Activated B cell treated with CpG ODN at 0.5 μM for 24 hours (primary cell): ENCODE measurements around the gene DHCR24. TPM values are rescaled to one million over a fixed set of nuclear protein-coding genes. Genes with fewer than 3 reads are reported as not detected.

Experiments used
- ATAC-seq: fragments of 200-7000 bp; cut with Tn5 transposase; one replicate; pipeline ENCODE4 v1.10.0; 2021; ENCODE audit warnings: low read depth, mild to moderate bottlenecking, moderate library complexity
- CTCF ChIA-PET: fragments of 350-600 bp; sonication (Branson Sonifier 250); formaldehyde crosslinking; loops from one replicate; lab custom pipeline; 2021; ENCODE audit warnings: antibody characterized with exemption; lab: Charles Lee
- POLR2A ChIA-PET: fragments of 350-600 bp; sonication (Branson Sonifier 250); formaldehyde crosslinking; loops from one replicate; lab custom pipeline; 2021; ENCODE audit warnings: antibody characterized with exemption; lab: Charles Lee
- DNase-seq: peaks from one replicate; pipeline ENCODE4 v3.0.0; 2022
- H3K27ac Mint-ChIP-seq: one replicate; pipeline ENCODE4 v1.8.0; 2020; ENCODE audit warnings: mixed read lengths
- H3K27me3 Mint-ChIP-seq: one replicate; pipeline ENCODE4 v1.8.0; 2021; ENCODE audit warnings: mixed read lengths
- H3K36me3 Mint-ChIP-seq: one replicate; pipeline ENCODE4 v1.8.0; 2021; ENCODE audit warnings: low read depth, mixed read lengths
- H3K4me1 Mint-ChIP-seq: one replicate; pipeline ENCODE4 v1.8.0; 2021; ENCODE audit warnings: mixed read lengths
- H3K4me3 Mint-ChIP-seq: one replicate; pipeline ENCODE4 v1.8.0; 2020; ENCODE audit warnings: mild to moderate bottlenecking, mixed read lengths
- H3K9me3 Mint-ChIP-seq: one replicate; pipeline ENCODE4 v1.8.0; 2020; ENCODE audit warnings: mixed read lengths
- CTCF ChIP-seq: fragments of 200-600 bp; IDR thresholded peaks from one replicate; pipeline ENCODE4 v1.8.0; 2022; ENCODE audit warnings: antibody characterized with exemption, mild to moderate bottlenecking
- intact Hi-C: fragments of 100-400 bp; cut with micrococcal nuclease; formaldehyde crosslinking; loops from one replicate; pipeline ENCODE4 v1.15.1; 2024
- total RNA-seq: library from RNA; stranded (reverse); gene quantifications from 2 replicates; pipeline ENCODE4 v1.2.3, GENCODE V29; 2022

DHCR24 gene
- total RNA-seq, 1 donor from 2014 or later, result 55.0 TPM

DNA sequence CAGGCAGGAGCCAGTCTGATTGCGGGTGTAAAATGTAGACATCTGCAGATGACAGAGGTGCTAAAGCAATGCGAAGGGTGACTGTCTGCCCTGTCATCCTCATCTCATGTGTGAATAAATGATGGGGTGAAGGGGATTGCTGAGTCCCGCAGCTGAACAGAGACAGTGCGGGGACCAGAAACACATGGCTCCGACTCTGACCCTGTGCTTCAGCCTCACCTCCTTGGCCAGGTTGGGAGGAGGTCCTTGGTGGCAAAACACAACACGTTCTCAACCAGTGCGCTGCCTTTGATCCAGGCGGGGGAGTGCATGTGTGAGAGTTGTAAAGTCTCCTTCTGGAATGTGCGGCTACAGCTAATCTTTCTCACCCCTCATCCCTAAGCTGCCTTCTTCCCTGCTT, 53.9 kb downstream of the DHCR24 start:
- DNase-seq, result no peak
- ATAC-seq, result no peak
- Mint-ChIP-seq H3K4me1 (no peaks in the 10 kb centered on the region), H3K9me3 (peaks cover 10% of the 10 kb centered on the region), H3K27me3 (peaks cover 25% of the 10 kb centered on the region), H3K27ac (no peak overlapping the region), H3K4me3 (no peak overlapping the region), H3K36me3 (no peaks in the 10 kb centered on the region)
- no peak for TF ChIP-seq CTCF
- intact Hi-C loops, result no loop called here
- ChIA-PET POLR2A (no interaction called here), CTCF (no interaction called here)

DNA sequence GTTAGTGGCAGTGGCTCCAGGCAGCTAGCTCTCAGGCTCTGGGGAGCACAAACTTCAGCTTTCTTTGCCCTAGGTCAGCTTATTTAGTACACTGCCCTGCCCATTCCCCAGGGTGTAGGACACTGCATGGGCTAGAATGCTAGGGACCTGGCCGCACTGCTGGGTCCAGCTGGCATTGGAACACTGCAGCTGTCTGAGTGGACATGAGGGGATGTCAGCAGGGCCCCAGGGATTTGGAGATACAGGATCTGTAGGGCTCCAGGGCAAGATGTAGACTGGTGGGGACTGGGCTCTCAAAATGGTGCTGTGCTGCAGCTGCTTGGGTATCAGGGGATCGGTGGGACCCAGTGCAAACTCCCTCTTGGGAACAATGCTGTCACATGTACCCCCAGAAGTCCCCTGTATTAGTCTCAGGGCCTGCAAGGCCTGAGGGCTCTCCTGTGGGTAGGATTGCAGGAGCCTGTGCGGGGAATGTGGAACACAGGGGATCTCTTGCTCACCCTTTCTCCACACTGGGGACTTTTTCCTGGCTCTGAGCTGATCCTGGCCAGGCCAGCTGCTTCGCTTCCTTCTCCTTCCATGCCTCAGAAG, 60.7 kb downstream of the DHCR24 start:
- peaks cover 13% of the 10 kb centered on the region for H3K27me3 Mint-ChIP-seq
- ATAC-seq (no peak), DNase-seq (no peak)
- no peak for TF ChIP-seq CTCF
- intact Hi-C loops, result no loop called here
- H3K36me3 Mint-ChIP-seq, result peaks cover 7% of the 10 kb centered on the region
- no peak overlapping the region for H3K27ac Mint-ChIP-seq
- CTCF ChIA-PET, result no interaction called here
- no peaks in the 10 kb centered on the region for H3K4me1 Mint-ChIP-seq
- H3K9me3 Mint-ChIP-seq, result peaks cover 28% of the 10 kb centered on the region
- POLR2A ChIA-PET, result no interaction called here
- H3K4me3 Mint-ChIP-seq, result no peak overlapping the region

DNA sequence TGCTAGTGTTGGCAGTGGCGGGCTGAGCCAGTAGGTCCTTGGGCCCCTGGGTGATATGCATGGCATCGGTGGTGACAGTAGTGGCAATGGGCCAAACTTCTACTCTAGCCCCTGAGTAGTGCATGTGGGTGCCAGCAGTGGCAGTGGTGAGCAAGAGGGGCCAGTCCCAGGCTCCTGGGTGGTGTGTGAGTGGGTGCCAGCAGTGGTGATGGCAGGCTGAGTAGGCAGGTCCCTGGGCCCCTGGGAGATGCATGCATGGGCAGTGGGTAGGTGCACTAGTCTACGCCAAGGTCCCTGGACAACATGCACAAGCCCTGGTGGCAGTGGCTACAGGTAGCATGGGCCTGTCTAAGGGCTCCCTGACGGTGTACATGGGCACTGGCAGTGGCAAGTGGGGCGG, 61.3 kb downstream of the DHCR24 start:
- no peak for ATAC-seq
- CTCF ChIA-PET, result no interaction called here

GRCh38 chr1:54823670-54824069, 63.3 kb downstream of the DHCR24 start:
- no peak for TF ChIP-seq CTCF
- peaks cover 7% of the 10 kb centered on the region for H3K36me3 Mint-ChIP-seq

More for the DNA sequence above, 61.3 kb downstream of the DHCR24 start:
- no peak for TF ChIP-seq CTCF
- Mint-ChIP-seq H3K36me3 (peaks cover 7% of the 10 kb centered on the region), H3K9me3 (peaks cover 24% of the 10 kb centered on the region), H3K4me1 (no peaks in the 10 kb centered on the region), H3K27ac (no peak overlapping the region), H3K4me3 (no peak overlapping the region), H3K27me3 (peaks cover 12% of the 10 kb centered on the region)
- intact Hi-C loops, result no loop called here
- no peak for DNase-seq
- POLR2A ChIA-PET, result no interaction called here

GRCh38 chr1:54819733-54820132, 67.3 kb downstream of the DHCR24 start:
- H3K27ac Mint-ChIP-seq, result no peak overlapping the region
- peaks cover 12% of the 10 kb centered on the region for H3K9me3 Mint-ChIP-seq
- no peak for TF ChIP-seq CTCF
- ChIA-PET POLR2A (no interaction called here), CTCF (no interaction called here)
- H3K4me1 Mint-ChIP-seq, result no peaks in the 10 kb centered on the region
- intact Hi-C loops, result no loop called here
- DNase-seq (no peak), ATAC-seq (no peak)
- peaks cover 2% of the 10 kb centered on the region for H3K27me3 Mint-ChIP-seq
- H3K36me3 Mint-ChIP-seq, result peaks cover 7% of the 10 kb centered on the region
- H3K4me3 Mint-ChIP-seq, result no peak overlapping the region

More at GRCh38 chr1:54823670-54824069, 63.3 kb downstream of the DHCR24 start:
- ATAC-seq, result no peak
- ChIA-PET CTCF (no interaction called here), POLR2A (no interaction called here)
- H3K4me1 Mint-ChIP-seq, result no peaks in the 10 kb centered on the region
- H3K27ac Mint-ChIP-seq, result no peak overlapping the region
- H3K4me3 Mint-ChIP-seq, result no peak overlapping the region
- H3K27me3 Mint-ChIP-seq, result peaks cover 3% of the 10 kb centered on the region
- DNase-seq, result no peak
- intact Hi-C loops, result no loop called here
- H3K9me3 Mint-ChIP-seq, result peaks cover 18% of the 10 kb centered on the region
